ENCODE results near the gene FILIP1. TPM values are rescaled to one million over a fixed set of nuclear protein-coding genes. Genes with fewer than 3 reads are reported as not detected.

FILIP1 gene
- total and polyA plus RNA-seq, 2 of the 8 experiments (the other 6 are each of a cell fraction or from before 2014, with no cell fraction given), result 2.4 to 5.7 TPM

- Histone ChIP-seq H3K4me2 (ENCODE audit: insufficient read depth in 1 of 2, low read depth in 2 of 2, low read length in 2 of 2) (no peak overlapping the region), H3K9me3 (ENCODE audit: insufficient read depth in 2 of 2, low read depth in 1 of 2, low read length in 1 of 2) (no peaks in the 10 kb centered on the region), H4K20me1 (replicated peaks in 1 of 2; ENCODE audit: control insufficient read depth in 1 of 2, insufficient read depth in 2 of 2, low read length in 2 of 2) (no peaks in the 10 kb centered on the region), H3K4ac (replicated peaks; ENCODE audit: insufficient read length, low read depth, low read length) (no peak overlapping the region), H3K56ac (replicated peaks; ENCODE audit: insufficient read length, low read depth, low read length) (no peak overlapping the region), H2BK5ac (ENCODE audit: low read depth, low read length) (no peak overlapping the region), H2BK12ac (ENCODE audit: low read depth, low read length) (no peak overlapping the region), H3K79me2 (ENCODE audit: control insufficient read depth in 1 of 2, insufficient read depth in 2 of 2, low read length in 2 of 2) (no peaks in the 10 kb centered on the region), H4K5ac (ENCODE audit: insufficient read length, low read depth, low read length) (no peak overlapping the region), H2BK15ac (ENCODE audit: low read length) (no peak overlapping the region), H3K14ac (ENCODE audit: insufficient read length) (no peak overlapping the region), H3K27ac (ENCODE audit: low read depth, low read length) (no peak overlapping the region), H3K4me1 (replicated peaks in 1 of 4; ENCODE audit: control insufficient read depth in 3 of 4, insufficient read depth in 4 of 4, low read length in 3 of 4) (peaks cover 3 to 9% (median 7%) of the 10 kb centered on the region in 4 experiments), H2AFZ (ENCODE audit: low read length) (no peak overlapping the region), H3K23me2 (ENCODE audit: low read depth, low read length) (no peaks in the 10 kb centered on the region), H3K9ac (replicated peaks in 1 of 4; ENCODE audit: extremely low read depth in 1 of 4, low read depth in 3 of 4, low read length in 3 of 4) (no peak overlapping the region), H3K36me3 (ENCODE audit: control insufficient read depth in 2 of 4, insufficient read depth in 4 of 4, low read length in 3 of 4) (no peaks in the 10 kb centered on the region), H2BK20ac (ENCODE audit: low read length) (no peak overlapping the region), H3K18ac (ENCODE audit: extremely low read depth, low read length) (no peak overlapping the region), H3K23ac (ENCODE audit: insufficient read length) (no peak overlapping the region), H2BK120ac (replicated peaks; ENCODE audit: low read depth, low read length) (no peak overlapping the region), H3K27me3 (replicated peaks in 1 of 4; ENCODE audit: control insufficient read depth in 3 of 4, extremely low read depth in 1 of 4, insufficient read depth in 3 of 4, low read length in 3 of 4) (no peaks in the 10 kb centered on the region), H4K8ac (ENCODE audit: extremely low read depth, insufficient read depth, low read length) (no peak overlapping the region), H2AK5ac (ENCODE audit: low read depth, low read length) (no peak overlapping the region), H3K4me3 (ENCODE audit: extremely low read depth in 1 of 4, insufficient read depth in 2 of 4, low read depth in 3 of 4, low read length in 4 of 4) (no peak overlapping the region), H4K91ac (replicated peaks; ENCODE audit: insufficient read length, low read length) (no peak overlapping the region), H3K79me1 (ENCODE audit: low read depth, low read length) (no peaks in the 10 kb centered on the region)
- WGBS, 2 experiments (ENCODE audit: extremely low coverage in 1 of 2, insufficient coverage in 1 of 2, insufficient read length in 1 of 2, insufficient replicate concordance in 2 of 2, low coverage in 1 of 2, low lambda C conversion rate in 2 of 2, missing lambda C conversion rate in 1 of 2), result 91% methylated on average over 2 of the region's 2 CpGs; no CpG with 5 or more reads in 1 of the 2 experiments
- FAIRE-seq, result no peak
- no peak for DNase-seq (ENCODE audit: low read depth in 1 of 2, low spot score in 2 of 2)
- TF ChIP-seq CBX5 (IDR thresholded peaks at IDR 0.05; ENCODE audit: low read depth, low read length), result no peak
- TF ChIP-seq, protein P1, sequence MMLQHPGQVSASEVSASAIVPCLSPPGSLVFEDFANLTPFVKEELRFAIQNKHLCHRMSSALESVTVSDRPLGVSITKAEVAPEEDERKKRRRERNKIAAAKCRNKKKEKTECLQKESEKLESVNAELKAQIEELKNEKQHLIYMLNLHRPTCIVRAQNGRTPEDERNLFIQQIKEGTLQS (IDR thresholded peaks at IDR 0.05; ENCODE audit: insufficient read depth, low read depth, low read length), result no peak
- TF ChIP-seq KDM4A (IDR thresholded peaks at IDR 0.05; ENCODE audit: low read depth, low read length, severe bottlenecking), result no peak
- TF ChIP-seq JUN (IDR thresholded peaks at IDR 0.05; ENCODE audit: low read depth, low read length), result no peak
- no peak for TF ChIP-seq TAF7 (optimal IDR thresholded peaks at IDR 0.05; ENCODE audit: borderline replicate concordance, low read depth, low read length)
- no peak for TF ChIP-seq HDAC6 (IDR thresholded peaks at IDR 0.05; ENCODE audit: low read depth, low read length)
- no peak for TF ChIP-seq SP1 (IDR thresholded peaks at IDR 0.05; ENCODE audit: low read depth, low read length)
- TF ChIP-seq TEAD4 (IDR thresholded peaks at IDR 0.05; ENCODE audit: low read depth, low read length), result no peak
- no peak for TF ChIP-seq GTF2F1 (IDR thresholded peaks at IDR 0.05; ENCODE audit: borderline replicate concordance, low read depth, low read length)
- CTCF ChIA-PET (ENCODE audit: partially characterized antibody), result no interaction called here
- POLR2A ChIA-PET (ENCODE audit: partially characterized antibody), result no interaction called here
Measured at GRCh38 chr6:75292555-75292954, 201.0 kb downstream of the FILIP1 start.

Measured in H1 (cell line).